GM08714 (cell line): ENCODE data around the gene BRD4.
A peak's percentile ranks its signal among the peaks of the same experiment; 100 is the strongest.

Experiments
- H3K4me3 ChIP-seq: fragments of 200-500 bp; sonication (Bioruptor generic); 2 replicates; pipeline ENCODE4 v1.5.1; 2014; ENCODE audit warnings: mild to moderate bottlenecking, low read length, inconsistent platforms
- ZNF274 ChIP-seq: IDR thresholded peaks from 2 replicates; pipeline ENCODE4 v1.6.1; 2012; ENCODE audit warnings: mild to moderate bottlenecking, low read depth, low read length

The BRD4 gene

GRCh38 chr19:15331419-15332310 lies 674 bp downstream of the BRD4 start:
- H3K4me3 ChIP-seq = peak overlapping the region; percentile 98
- TF ChIP-seq ZNF274 = no peak

GRCh38 chr19:15330801-15331418 lies 1.4 kb downstream of the BRD4 start:
- no peak for TF ChIP-seq ZNF274
- H3K4me3 ChIP-seq = peak overlapping the region; percentile 98

- no peak for TF ChIP-seq ZNF274
- H3K4me3 ChIP-seq = no peak overlapping the region
Measured at GRCh38 chr19:15328312-15328711, 4.0 kb downstream of the BRD4 start.

- no peak for TF ChIP-seq ZNF274
Measured at GRCh38 chr19:15324791-15325519, 7.4 kb downstream of the BRD4 start.

GRCh38 chr19:15323496-15324235 lies 8.7 kb downstream of the BRD4 start:
- no peak for TF ChIP-seq ZNF274
- H3K4me3 ChIP-seq = no peak overlapping the region

More at GRCh38 chr19:15324791-15325519, 7.4 kb downstream of the BRD4 start:
- no peak overlapping the region for H3K4me3 ChIP-seq

GRCh38 chr19:15321739-15322138 lies 10.6 kb downstream of the BRD4 start:
- no peak for TF ChIP-seq ZNF274

GRCh38 chr19:15320116-15320515 lies 12.2 kb downstream of the BRD4 start:
- no peak for TF ChIP-seq ZNF274

More at GRCh38 chr19:15321739-15322138, 10.6 kb downstream of the BRD4 start:
- H3K4me3 ChIP-seq = no peak overlapping the region

GRCh38 chr19:15318241-15318691 lies 14.1 kb downstream of the BRD4 start:
- TF ChIP-seq ZNF274 = no peak
- no peak overlapping the region for H3K4me3 ChIP-seq

More at GRCh38 chr19:15320116-15320515, 12.2 kb downstream of the BRD4 start:
- no peak overlapping the region for H3K4me3 ChIP-seq

- H3K4me3 ChIP-seq = no peak overlapping the region; the same call in 1 of the 2 replicates
- no peak for TF ChIP-seq ZNF274
Measured at GRCh38 chr19:15317392-15318071, 14.8 kb downstream of the BRD4 start.

- H3K4me3 ChIP-seq = peak overlapping the region; percentile 11; the same call in 1 of the 2 replicates
Measured at GRCh38 chr19:15316498-15316897, 15.8 kb downstream of the BRD4 start.

GRCh38 chr19:15315101-15315500 lies 17.2 kb downstream of the BRD4 start:
- H3K4me3 ChIP-seq = no peak overlapping the region
- TF ChIP-seq ZNF274 = no peak

More at GRCh38 chr19:15316498-15316897, 15.8 kb downstream of the BRD4 start:
- no peak for TF ChIP-seq ZNF274

- TF ChIP-seq ZNF274 = no peak
- H3K4me3 ChIP-seq = no peak overlapping the region
Measured at GRCh38 chr19:15313649-15314279, 18.6 kb downstream of the BRD4 start.

GRCh38 chr19:15307169-15307568 lies 25.2 kb downstream of the BRD4 start:
- H3K4me3 ChIP-seq = no peak overlapping the region
- TF ChIP-seq ZNF274 = no peak
